Spleen (tissue), 7 donors: Measurements from ENCODE around the gene LCE1F.

ENCODE experiments used
- POLR2A ChIP-seq, 3 donors: fragments of 450-650 bp; IDR thresholded peaks; one replicate each; pipeline ENCODE4 v1.5.1; 2017; ENCODE audit warnings: antibody characterized with exemption in 3 of 3, mild to moderate bottlenecking in 1 of 3
- TF ChIP-seq, protein P1 (sequence below), 11 experiments: fragments of 200-600 bp in 7 of 11; fragments of 450-650 bp in 4 of 11; sonication (generic) in 4 of 11; IDR thresholded peaks in 8 of 11; conservative IDR thresholded peaks in 3 of 11; 1 replicate in 7 of 11; 2 replicates in 4 of 11; pipeline versions ENCODE4 v1.4.0 to v1.8.0; 2016 to 2021; ENCODE audit warnings: antibody characterized with exemption in 11 of 11, inconsistent platforms in 4 of 11, mild to moderate bottlenecking in 1 of 11
- donor health status: DM: no; HTN: no; CAD: no; lungs with moderate emphysema.
- donor health status: DM: no; HTN: no; CAD: no.
- donor health status: DM: no; HTN: no; CAD: no.

DNA sequence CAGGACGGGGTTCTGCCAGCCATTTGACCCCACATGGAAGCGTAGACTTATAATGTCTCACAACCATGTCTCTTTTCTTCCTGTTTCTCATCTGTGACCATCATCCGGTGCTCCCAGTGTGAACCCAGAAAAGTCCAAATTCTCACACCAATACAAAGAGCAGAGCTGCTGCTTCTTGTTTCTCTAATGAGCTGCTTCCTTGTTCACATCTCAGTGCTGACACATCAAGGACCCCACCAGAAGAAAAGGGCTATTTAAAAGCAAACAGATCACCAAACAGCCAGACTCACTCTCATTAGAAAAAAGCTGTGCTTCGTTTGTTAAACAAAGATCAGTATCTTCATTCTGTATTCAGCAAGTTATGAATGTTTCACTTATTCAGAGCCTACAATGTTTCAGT lies 20.7 kb downstream of the LCE1F start:
- no peak for TF ChIP-seq POLR2A (IDR thresholded peaks at IDR 0.05)
- TF ChIP-seq, protein P1, sequence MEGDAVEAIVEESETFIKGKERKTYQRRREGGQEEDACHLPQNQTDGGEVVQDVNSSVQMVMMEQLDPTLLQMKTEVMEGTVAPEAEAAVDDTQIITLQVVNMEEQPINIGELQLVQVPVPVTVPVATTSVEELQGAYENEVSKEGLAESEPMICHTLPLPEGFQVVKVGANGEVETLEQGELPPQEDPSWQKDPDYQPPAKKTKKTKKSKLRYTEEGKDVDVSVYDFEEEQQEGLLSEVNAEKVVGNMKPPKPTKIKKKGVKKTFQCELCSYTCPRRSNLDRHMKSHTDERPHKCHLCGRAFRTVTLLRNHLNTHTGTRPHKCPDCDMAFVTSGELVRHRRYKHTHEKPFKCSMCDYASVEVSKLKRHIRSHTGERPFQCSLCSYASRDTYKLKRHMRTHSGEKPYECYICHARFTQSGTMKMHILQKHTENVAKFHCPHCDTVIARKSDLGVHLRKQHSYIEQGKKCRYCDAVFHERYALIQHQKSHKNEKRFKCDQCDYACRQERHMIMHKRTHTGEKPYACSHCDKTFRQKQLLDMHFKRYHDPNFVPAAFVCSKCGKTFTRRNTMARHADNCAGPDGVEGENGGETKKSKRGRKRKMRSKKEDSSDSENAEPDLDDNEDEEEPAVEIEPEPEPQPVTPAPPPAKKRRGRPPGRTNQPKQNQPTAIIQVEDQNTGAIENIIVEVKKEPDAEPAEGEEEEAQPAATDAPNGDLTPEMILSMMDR (IDR thresholded peaks at IDR 0.05 in 8 of 11, conservative IDR thresholded peaks at IDR 0.05 in 3 of 11) = no peak
